Right lobe of liver (tissue), 6 donors: ENCODE measurements around the gene TRAFD1. TPM values are rescaled to one million over a fixed set of nuclear protein-coding genes. Genes with fewer than 3 reads are reported as not detected.

Experiments
- ATAC-seq, 4 donors: fragments of 200-7000 bp; cut with Tn5 transposase; one replicate each; pipeline ENCODE4 v1.9.1; 2020; ENCODE audit warnings: mild to moderate bottlenecking in 4 of 4, moderate library complexity in 4 of 4
- DNase-seq, 3 donors: peaks; one replicate each; pipeline ENCODE4 v3.0.0-alpha.2; 2020
- H3K27ac ChIP-seq, 3 donors: fragments of 200-600 bp; one replicate each; pipeline ENCODE4 v1.8.0; 2022
- H3K27me3 ChIP-seq, 2 donors: fragments of 200-600 bp; one replicate each; pipeline ENCODE4 v1.8.0; 2022
- H3K36me3 ChIP-seq, 4 donors: fragments of 200-600 bp; sonication (generic) in 1 of 4; one replicate each; pipeline versions ENCODE4 v1.5.1 to v1.8.0; 2017 to 2022; ENCODE audit warnings: control low read depth in 1 of 4
- H3K4me1 ChIP-seq, 4 donors: fragments of 200-600 bp; sonication (generic) in 1 of 4; one replicate each; pipeline versions ENCODE4 v1.5.1 to v1.8.0; 2017 to 2022; ENCODE audit warnings: control low read depth in 1 of 4
- H3K4me3 ChIP-seq, 3 donors: fragments of 200-600 bp; one replicate each; pipeline ENCODE4 v1.8.0; 2022
- H3K9me3 ChIP-seq, 4 donors: fragments of 200-600 bp; sonication (generic) in 1 of 4; one replicate each; pipeline versions ENCODE4 v1.5.1 to v1.8.0; 2017 to 2022; ENCODE audit warnings: control low read depth in 1 of 4
- POLR2A ChIP-seq: fragments of 450-650 bp; IDR thresholded peaks from one replicate; pipeline ENCODE4 v1.6.1; 2017; ENCODE audit warnings: antibody characterized with exemption, mild to moderate bottlenecking
- WGBS: methylation state at CpG from one replicate; pipeline ENCODE4 v1.1.6; 2018; ENCODE audit warnings: low coverage, low lambda C conversion rate; ENCODE audit not compliant: insufficient coverage; ENCODE audit errors: missing lambda C conversion rate; 5-methylcytosine and 5-hydroxymethylcytosine counted together
- intact Hi-C, 2 donors: fragments of 100-400 bp; cut with DNase I; formaldehyde crosslinking; loops; one replicate each; pipeline versions ENCODE4 v1.11.2 to v1.14.1; 2022
- total RNA-seq, 6 experiments: library from RNA; depleted of rRNA in 2 of 6; stranded (reverse); fragments of >200 nt in 2 of 6; fragmentation: NEBNext Ultra II Directional in 3 of 6; extraction: Animal tissue kit (Norgen Biotek cat#: 25700) in 3 of 6; gene quantifications; one replicate each; pipeline versions ENCODE4 v1.1.0 to v1.2.4, GENCODE V29; 2016 to 2023
- TF ChIP-seq, protein P1 (sequence below), 4 donors: fragments of 200-600 bp in 3 of 4; fragments of 450-650 bp in 1 of 4; IDR thresholded peaks; one replicate each; pipeline versions ENCODE4 v1.5.1 to v1.8.0; 2016 to 2022; ENCODE audit warnings: antibody characterized with exemption in 4 of 4, mild to moderate bottlenecking in 2 of 4
- donor health status: DM: no; HTN: yes; CAD: no.
- donor health status: DM: no; HTN: no; CAD: no.
- donor health status: DM: no; HTN: no; CAD: no.
- donor health status: DM: no; HTN: yes; CAD: no.
- donor health status: DM: no; HTN: yes; CAD: no.

The TRAFD1 gene
- total RNA-seq, 6 experiments from 2014 or later = 6.3 to 14.9 (median 10.3) TPM

DNA sequence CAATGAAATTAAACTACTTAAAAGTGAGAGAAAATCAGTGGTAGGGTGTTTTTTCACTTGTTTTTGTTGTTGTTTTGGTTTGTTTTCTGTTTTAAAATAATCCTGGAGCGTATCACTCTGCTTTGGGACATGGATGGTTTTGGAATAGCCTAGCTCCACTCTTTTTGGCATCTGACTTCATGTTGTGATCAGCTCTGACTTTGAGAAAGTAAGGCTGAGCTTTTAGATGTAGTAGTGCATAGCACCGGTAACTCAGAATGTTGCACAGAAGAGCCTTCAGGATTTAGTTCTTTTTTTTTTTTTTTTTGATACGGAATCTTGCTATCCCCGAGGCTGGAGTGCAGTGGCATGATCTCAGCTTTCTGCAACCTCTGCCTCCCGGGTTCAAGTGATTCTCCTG lies 8.1 kb downstream of the TRAFD1 start:
- Histone ChIP-seq H3K36me3 (peaks cover 0 to 35% (median 22%) of the 10 kb centered on the region in 4 donors), H3K9me3 (no peaks in the 10 kb centered on the region), H3K27me3 (no peaks in the 10 kb centered on the region), H3K4me1 (peaks cover 0 to 23% (median 8%) of the 10 kb centered on the region in 4 donors), H3K4me3 (no peak overlapping the region), H3K27ac (no peak overlapping the region)
- TF ChIP-seq, protein P1, sequence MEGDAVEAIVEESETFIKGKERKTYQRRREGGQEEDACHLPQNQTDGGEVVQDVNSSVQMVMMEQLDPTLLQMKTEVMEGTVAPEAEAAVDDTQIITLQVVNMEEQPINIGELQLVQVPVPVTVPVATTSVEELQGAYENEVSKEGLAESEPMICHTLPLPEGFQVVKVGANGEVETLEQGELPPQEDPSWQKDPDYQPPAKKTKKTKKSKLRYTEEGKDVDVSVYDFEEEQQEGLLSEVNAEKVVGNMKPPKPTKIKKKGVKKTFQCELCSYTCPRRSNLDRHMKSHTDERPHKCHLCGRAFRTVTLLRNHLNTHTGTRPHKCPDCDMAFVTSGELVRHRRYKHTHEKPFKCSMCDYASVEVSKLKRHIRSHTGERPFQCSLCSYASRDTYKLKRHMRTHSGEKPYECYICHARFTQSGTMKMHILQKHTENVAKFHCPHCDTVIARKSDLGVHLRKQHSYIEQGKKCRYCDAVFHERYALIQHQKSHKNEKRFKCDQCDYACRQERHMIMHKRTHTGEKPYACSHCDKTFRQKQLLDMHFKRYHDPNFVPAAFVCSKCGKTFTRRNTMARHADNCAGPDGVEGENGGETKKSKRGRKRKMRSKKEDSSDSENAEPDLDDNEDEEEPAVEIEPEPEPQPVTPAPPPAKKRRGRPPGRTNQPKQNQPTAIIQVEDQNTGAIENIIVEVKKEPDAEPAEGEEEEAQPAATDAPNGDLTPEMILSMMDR (IDR thresholded peaks at IDR 0.05) = no peak
- TF ChIP-seq POLR2A = no peak
- WGBS = 93% methylated on average over 5 of the region's 5 CpGs
- intact Hi-C loops = no loop called here
- ATAC-seq = no peak
- no peak for DNase-seq

- no peak overlapping the region for H3K27ac ChIP-seq
- H3K36me3 ChIP-seq = peaks cover 0 to 44% (median 28%) of the 10 kb centered on the region in 4 donors
- DNase-seq = no peak
Measured at GRCh38 chr12:112134731-112135130, 9.4 kb downstream of the TRAFD1 start.

DNA sequence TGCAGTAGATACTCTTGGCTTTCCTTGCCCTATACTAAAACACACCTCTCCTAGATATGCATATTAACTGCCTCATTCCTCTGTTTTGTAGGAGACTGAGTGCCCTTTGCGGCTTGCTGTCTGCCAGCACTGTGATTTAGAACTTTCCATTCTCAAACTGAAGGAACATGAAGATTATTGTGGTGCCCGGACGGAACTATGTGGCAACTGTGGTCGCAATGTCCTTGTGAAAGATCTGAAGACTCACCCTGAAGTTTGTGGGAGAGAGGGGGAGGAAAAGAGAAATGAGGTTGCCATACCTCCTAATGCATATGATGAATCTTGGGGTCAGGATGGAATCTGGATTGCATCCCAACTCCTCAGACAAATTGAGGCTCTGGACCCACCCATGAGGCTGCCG lies 15.4 kb downstream of the TRAFD1 start:
- Histone ChIP-seq H3K4me3 (no peak overlapping the region), H3K27ac (no peak overlapping the region)
- 86% methylated on average over 3 of the region's 5 CpGs for WGBS

More at GRCh38 chr12:112134731-112135130, 9.4 kb downstream of the TRAFD1 start:
- H3K27me3 ChIP-seq = no peaks in the 10 kb centered on the region
- intact Hi-C loops = no loop called here
- TF ChIP-seq, protein P1 (IDR thresholded peaks at IDR 0.05) = no peak
- TF ChIP-seq POLR2A = no peak
- H3K4me3 ChIP-seq = no peak overlapping the region
- no peaks in the 10 kb centered on the region for H3K9me3 ChIP-seq
- H3K4me1 ChIP-seq = peaks cover 0 to 16% (median 7%) of the 10 kb centered on the region in 4 donors
- peak in 1 of 4 donors; percentile 24 for ATAC-seq
- WGBS = 50% methylated on average over 2 of the region's 3 CpGs

DNA sequence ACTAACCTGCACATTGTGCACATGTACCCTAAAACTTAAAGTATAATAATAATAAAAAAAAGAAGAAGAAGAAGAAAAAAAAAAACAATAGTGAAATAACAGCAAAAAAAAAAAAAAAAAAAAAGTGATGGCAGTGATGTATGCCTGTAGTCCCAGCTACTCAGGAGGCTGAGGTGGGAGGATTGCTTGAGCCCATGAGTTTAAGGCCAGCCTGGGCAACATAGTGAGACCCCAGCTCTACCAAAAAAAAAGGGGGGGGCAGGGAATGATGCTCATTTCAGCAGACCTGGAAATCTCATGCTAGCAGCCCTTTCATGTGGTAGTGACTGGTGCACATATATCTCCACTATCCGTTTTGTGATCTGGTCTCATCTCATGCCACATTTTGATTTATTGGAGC lies 20.8 kb downstream of the TRAFD1 start:
- H3K36me3 ChIP-seq = peaks cover 0 to 91% (median 43%) of the 10 kb centered on the region in 4 donors
- TF ChIP-seq, protein P1 (IDR thresholded peaks at IDR 0.05) = no peak
- TF ChIP-seq POLR2A = no peak
- WGBS = 100% methylated on average over 1 of the region's 1 CpG

More for the DNA sequence above, 15.4 kb downstream of the TRAFD1 start:
- no peaks in the 10 kb centered on the region for H3K27me3 ChIP-seq
- H3K36me3 ChIP-seq = peaks cover 7 to 90% (median 44%) of the 10 kb centered on the region in 4 donors
- no peak for ATAC-seq
- TF ChIP-seq POLR2A = no peak
- TF ChIP-seq, protein P1 (IDR thresholded peaks at IDR 0.05) = no peak
- intact Hi-C loops = no loop called here
- no peak for DNase-seq
- H3K9me3 ChIP-seq = no peaks in the 10 kb centered on the region
- H3K4me1 ChIP-seq = no peaks in the 10 kb centered on the region

More for the DNA sequence above, 20.8 kb downstream of the TRAFD1 start:
- ATAC-seq (no peak), DNase-seq (no peak)
- no peak overlapping the region for H3K4me3 ChIP-seq
- no peak overlapping the region for H3K27ac ChIP-seq
- no peaks in the 10 kb centered on the region for H3K9me3 ChIP-seq
- intact Hi-C loops = no loop called here
- H3K4me1 ChIP-seq = no peaks in the 10 kb centered on the region
- H3K27me3 ChIP-seq = no peaks in the 10 kb centered on the region
